HG03354 (cell line): ENCODE data around the gene NLRP1.

Experiments used
- ATAC-seq: cut with Tn5 transposase; IDR thresholded peaks from one replicate; pipeline ENCODE4 v1.9.1; 2021; ENCODE audit warnings: mild to moderate bottlenecking; ENCODE audit not compliant: unreplicated experiment, poor library complexity, severe bottlenecking

The NLRP1 gene

GRCh38 chr17:5530265-5531084, 53.8 kb downstream of the NLRP1 start:
- ATAC-seq = no peak

- ATAC-seq = no peak
These were observed 56.6 kb downstream of the NLRP1 start for GRCh38 chr17:5527601-5528250.

DNA sequence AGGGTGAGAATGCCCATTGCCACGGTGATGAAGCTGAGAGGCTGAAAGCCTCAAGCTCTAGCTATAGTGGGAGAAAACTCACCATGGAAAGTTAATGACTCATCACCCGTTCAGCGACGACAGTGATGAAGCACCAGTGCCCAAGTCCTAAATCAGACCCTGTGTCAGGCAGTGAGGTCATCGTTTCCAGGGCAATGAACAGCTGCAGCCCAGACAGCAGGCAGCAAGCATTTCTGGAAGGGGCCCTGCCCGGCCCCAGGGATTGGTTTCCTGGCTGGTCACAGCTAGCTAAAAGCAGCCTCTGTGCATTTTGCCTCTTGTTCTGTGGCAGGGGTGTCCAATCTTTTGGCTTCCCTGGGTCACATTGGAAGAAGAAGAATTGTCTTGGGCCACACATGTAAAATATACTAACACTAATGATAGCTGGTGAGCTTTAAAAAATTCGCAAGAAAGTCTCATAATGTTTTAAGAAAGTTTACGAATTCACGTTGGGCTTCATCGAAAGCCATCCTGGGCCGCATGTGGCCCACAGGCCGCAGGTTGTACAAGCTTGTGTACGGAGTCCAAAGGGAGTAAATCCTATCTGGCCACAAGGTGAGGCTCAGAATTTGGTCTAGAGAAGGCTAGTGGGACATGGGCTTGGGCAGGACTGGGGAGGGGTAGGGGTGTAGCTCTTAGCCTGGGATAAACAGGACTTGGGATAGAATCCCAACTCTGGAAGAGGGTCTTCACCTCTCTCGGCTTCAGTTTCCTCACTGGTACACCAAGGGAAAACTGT, 57.3 kb downstream of the NLRP1 start:
- ATAC-seq = peak; percentile 48

DNA sequence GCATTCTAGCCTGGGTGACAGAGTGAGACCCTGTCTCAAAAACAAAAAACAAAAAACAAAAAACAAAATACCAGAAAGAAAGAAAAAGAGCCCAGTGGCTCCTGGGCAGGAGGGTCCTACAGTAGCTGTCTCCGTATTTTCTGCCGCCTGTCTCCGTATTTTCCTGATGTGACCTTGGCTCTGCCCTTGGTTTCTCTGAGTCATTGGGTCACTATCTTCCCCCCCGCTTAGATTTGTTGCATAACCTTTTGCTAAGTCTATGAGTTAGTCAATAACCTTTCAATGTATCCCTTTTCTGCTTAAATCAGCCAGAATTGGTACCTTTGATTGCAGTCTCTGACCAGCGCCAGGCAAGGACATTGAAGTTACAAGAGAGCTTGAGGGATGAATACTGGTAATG, 61.1 kb downstream of the NLRP1 start:
- ATAC-seq = no peak

- ATAC-seq = no peak
These were observed 61.8 kb downstream of the NLRP1 start for GRCh38 chr17:5522476-5522875.

- no peak for ATAC-seq
These were observed 68.1 kb downstream of the NLRP1 start for GRCh38 chr17:5516060-5516792.

GRCh38 chr17:5514976-5515375, 69.3 kb downstream of the NLRP1 start:
- ATAC-seq = no peak

- no peak for ATAC-seq
These were observed 70.7 kb downstream of the NLRP1 start for GRCh38 chr17:5513628-5514027.

- ATAC-seq = no peak
These were observed 72.7 kb downstream of the NLRP1 start for GRCh38 chr17:5511401-5512225.

GRCh38 chr17:5510771-5511170, 73.5 kb downstream of the NLRP1 start:
- ATAC-seq = no peak

- ATAC-seq = no peak
These were observed 74.8 kb downstream of the NLRP1 start for GRCh38 chr17:5509482-5509881.

DNA sequence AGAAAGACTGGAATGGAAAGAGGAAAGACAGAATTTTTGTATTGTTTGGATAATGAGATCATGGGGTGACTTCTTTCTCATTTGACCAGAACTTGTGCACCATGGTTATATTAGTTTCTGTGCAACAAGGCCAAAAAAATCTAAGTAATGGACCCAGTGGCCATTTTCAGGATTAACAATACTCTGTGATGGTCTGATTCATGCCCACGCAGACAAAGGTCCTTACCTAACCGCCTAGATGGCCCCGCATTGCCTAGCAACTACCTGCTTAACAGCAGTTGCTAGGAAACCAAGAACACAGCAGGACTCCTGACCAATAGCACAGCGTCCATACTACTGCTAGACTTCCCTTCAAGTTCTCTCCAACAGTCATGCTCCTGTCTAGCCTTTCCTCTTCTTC, 75.5 kb downstream of the NLRP1 start:
- no peak for ATAC-seq

DNA sequence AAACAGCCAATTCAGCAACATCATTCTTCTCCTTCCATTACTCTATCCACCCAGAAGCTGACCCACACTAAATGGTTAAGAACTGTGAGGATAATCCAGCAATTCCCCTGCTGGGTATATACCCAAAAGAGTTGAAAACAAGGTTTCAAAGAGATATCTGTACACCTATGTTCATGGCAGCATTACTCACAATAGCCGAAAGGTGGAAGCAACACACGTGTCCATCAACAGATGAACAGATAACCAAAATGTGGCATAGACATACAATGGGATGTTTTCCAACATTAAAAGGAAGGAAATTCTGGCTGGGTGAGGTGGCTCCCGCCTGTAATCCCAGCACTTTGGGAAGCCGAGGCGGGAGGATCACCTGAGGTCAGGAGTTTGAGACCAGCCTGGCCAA, 78.0 kb downstream of the NLRP1 start:
- no peak for ATAC-seq

DNA sequence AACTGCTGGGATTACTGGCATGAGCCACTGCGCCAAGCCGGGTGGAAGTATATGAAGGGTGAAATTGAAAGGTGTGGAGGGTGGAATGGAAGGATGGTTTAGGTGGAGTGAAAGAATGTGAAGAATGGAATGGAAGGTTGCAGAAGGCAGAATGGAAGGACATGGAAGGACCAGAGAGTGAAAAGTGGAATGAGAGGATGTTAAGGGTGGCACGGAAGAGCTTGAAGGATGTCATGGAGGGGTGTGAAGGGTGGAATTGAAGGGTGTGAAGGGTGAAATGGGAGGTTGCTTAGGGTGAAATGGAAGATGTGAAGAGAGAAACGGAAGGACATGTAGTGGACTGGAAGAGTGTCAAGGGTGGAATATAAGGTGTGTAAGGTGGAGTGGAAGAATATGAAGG, 81.8 kb downstream of the NLRP1 start:
- ATAC-seq = no peak

GRCh38 chr17:5501685-5502084, 82.6 kb downstream of the NLRP1 start:
- ATAC-seq = no peak

DNA sequence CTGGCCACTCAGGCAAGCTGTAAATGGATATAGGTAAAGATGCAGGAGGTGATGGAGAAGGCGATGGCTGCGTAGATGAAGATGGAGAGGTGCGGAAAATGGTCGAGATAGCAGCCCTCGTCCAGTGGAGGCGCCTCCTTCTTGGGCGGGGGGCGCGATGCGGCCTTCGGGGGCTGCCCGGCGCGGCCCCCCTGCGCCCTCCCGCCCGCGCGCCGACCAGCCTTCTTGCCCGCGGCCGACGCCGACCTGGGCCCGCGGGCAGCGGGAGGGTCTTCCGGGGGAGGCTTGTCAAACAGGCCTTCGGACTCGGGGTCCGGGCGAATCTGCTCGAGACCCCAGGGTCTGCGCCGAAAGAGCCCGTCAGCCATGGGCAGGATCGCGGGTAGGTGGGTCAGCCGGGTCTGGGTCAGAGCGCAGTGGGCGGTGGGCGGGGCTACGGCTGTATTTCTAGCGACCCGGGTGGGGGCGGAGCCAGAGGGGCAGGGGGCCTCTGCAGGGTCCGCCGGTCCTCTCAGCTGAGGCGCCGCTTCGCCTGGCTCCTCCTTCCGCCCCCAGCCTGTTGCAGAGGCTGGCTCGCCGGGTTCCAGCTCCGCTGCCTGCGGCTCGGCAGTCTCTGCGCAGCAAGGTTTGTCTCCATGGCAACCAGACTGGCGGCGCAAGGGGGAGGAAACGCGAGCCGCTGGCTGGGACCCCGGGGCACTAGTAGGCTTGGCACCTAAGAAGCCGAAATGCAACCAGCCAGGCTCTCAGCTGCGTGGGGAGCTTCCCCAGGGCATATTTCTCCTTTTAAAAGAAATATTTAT, 83.5 kb downstream of the NLRP1 start:
- ATAC-seq = peak; percentile 63

DNA sequence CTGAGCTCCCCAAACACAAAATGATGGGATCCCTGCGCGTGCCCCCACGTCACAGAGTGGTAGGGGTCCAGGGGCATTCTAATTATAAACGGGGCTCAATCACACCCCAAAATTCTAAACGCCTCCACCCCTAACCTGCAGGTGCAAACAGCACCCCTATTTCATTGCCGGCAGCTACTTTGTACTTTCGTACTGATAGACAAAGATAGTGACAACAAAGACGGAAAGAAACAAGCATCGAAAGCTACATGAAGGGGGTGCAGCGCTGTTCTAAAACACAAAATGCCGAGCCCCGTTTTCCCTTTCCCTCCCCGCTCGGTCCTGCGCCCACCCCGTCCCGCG, 84.1 kb downstream of the NLRP1 start:
- no peak for ATAC-seq

DNA sequence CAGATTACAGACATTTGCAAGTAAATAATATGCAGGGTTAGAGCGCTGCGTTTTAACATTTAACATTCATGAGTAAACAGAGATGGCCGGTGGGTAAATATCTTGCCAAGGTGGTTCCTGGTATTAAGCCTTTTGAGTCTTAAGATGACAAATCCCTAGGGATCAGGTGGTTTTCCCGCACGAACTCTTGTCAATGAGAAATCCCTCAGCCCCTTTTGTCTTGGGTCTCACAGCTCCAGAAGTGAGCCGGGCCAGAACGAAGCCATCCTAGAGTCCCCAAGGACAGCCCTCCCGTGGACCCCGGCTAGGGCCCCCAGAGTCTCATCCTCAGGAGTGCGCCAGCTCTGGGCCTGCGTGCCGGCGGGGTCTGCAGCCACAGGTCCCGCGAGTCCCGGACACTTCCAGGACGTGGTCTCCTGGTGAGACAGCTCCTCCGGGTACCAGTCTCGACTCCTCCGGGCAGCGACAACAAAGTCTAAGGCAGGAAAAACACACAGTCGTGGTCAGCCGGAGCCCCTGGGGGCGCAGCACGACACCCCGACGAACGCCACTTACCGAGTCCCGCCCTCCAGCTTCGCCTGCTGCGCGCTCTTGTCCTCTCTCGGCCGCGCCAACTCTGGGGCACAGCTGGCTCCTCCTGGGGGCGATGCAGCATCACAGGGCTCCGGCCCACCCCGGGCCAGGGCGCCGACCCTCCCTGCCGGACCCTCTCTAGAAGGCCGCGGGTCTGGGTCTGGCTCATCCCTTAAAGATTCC, 84.7 kb downstream of the NLRP1 start:
- no peak for ATAC-seq
